K562 (cell line): ENCODE results near the gene SPRED2. TPM values are rescaled to one million over a fixed set of nuclear protein-coding genes. Genes with fewer than 3 reads are reported as not detected.

Source experiments
- ARID4B ChIP-seq: sonication (generic); formaldehyde crosslinking; IDR thresholded peaks from 2 replicates; pipeline ENCODE4 v1.8.0; 2022; ENCODE audit warnings: mild to moderate bottlenecking, missing genetic modification reagents
- BACH1 ChIP-seq: fragments of 200-800 bp; sonication (Bioruptor generic); IDR thresholded peaks from 2 replicates; pipeline ENCODE4 v1.6.1; 2016; ENCODE audit warnings: missing genetic modification characterization, missing compliant biosample characterization
- CBFA2T3 ChIP-seq: fragments of 450-650 bp; IDR thresholded peaks from 2 replicates; pipeline ENCODE4 v1.6.1; 2017
- CBFB ChIP-seq: sonication (generic); formaldehyde crosslinking; IDR thresholded peaks from 2 replicates; pipeline ENCODE4 v1.4.0; 2020; ENCODE audit warnings: mild to moderate bottlenecking, missing genetic modification reagents
- GABPA ChIP-seq: fragments of 200-800 bp; sonication (Bioruptor generic); conservative IDR thresholded peaks from 2 replicates; pipeline ENCODE4 v1.6.1; 2016; ENCODE audit warnings: low read depth, missing genetic modification characterization, missing compliant biosample characterization
- ID3 ChIP-seq, 2 experiments: fragments of 250-450 bp in 1 of 2; fragments of 450-650 bp in 1 of 2; sonication (Bioruptor Pico) in 1 of 2; IDR thresholded peaks; 2 replicates each; pipeline versions ENCODE4 v1.6.1 to v1.8.0; 2016 to 2021; ENCODE audit warnings: mild to moderate bottlenecking in 2 of 2, moderate library complexity in 2 of 2, missing compliant biosample characterization in 1 of 2, missing genetic modification characterization in 1 of 2
- RBFOX2 ChIP-seq: fragments of 200-400 bp; formaldehyde crosslinking; IDR thresholded peaks from 2 replicates; pipeline ENCODE4 v1.6.1; 2017; ENCODE audit warnings: low read depth, mild to moderate bottlenecking, low read length, moderate library complexity
- RBM22 ChIP-seq: fragments of 200-400 bp; formaldehyde crosslinking; IDR thresholded peaks from 2 replicates; pipeline ENCODE4 v1.6.1; 2018; ENCODE audit warnings: low read length, low read depth; ENCODE audit not compliant: poor library complexity, severe bottlenecking
- RNF2 ChIP-seq: sonication (generic); IDR thresholded peaks from 2 replicates; pipeline ENCODE4 v1.6.1; 2016
- SMARCA5 ChIP-seq: fragments of 450-650 bp; IDR thresholded peaks from 2 replicates; pipeline ENCODE4 v1.6.1; 2016
- TAF9B ChIP-seq: fragments of 450-650 bp; IDR thresholded peaks from 2 replicates; pipeline ENCODE4 v1.6.1; 2018; ENCODE audit warnings: mild to moderate bottlenecking; ENCODE audit not compliant: partially characterized antibody
- TBP ChIP-seq: optimal IDR thresholded peaks from 2 replicates; pipeline ENCODE3; 2011; ENCODE audit warnings: low read depth, low read length, improper control_type of control experiment
- TRIM24 ChIP-seq, 2 experiments: fragments of 450-650 bp; IDR thresholded peaks; 2 replicates each; pipeline ENCODE4 v1.6.1; 2016
- ZNF174 ChIP-seq: fragments of 250-450 bp; sonication (Bioruptor Pico); IDR thresholded peaks from 2 replicates; pipeline ENCODE4 v1.4.0; 2020; ENCODE audit warnings: mild to moderate bottlenecking
- ZNF280B ChIP-seq: fragments of 250-450 bp; sonication (Bioruptor Pico); IDR thresholded peaks from 2 replicates; pipeline ENCODE4 v1.5.1; 2021; ENCODE audit warnings: mild to moderate bottlenecking
- ZNF431 ChIP-seq: sonication (generic); formaldehyde crosslinking; IDR thresholded peaks from 2 replicates; pipeline ENCODE4 v1.8.0; 2022; ENCODE audit warnings: mild to moderate bottlenecking, missing genetic modification reagents
- polyA plus RNA-seq, 8 experiments: library from polyadenylated mRNA; depleted of rRNA in 4 of 8; stranded (reverse) in 5 of 8; unstranded in 3 of 8; fragments of >200 nt; fragmentation: Nextera tagmentation in 2 of 8; fragmentation: Illumina TruSeq in 1 of 8; extraction: Ambion mirVana in 2 of 8; extraction: Trizol in 1 of 8; gene quantifications; 2 replicates each; pipeline versions ENCODE4 v1.2.1 to v1.2.3, GENCODE V29; 2011 to 2014; ENCODE audit warnings: inconsistent platforms in 1 of 8, missing spikeins in 1 of 8
- total RNA-seq, 7 experiments: library from RNA; depleted of rRNA in 6 of 7; stranded (reverse); fragments of >200 nt in 6 of 7; fragmentation: Illumina TruSeq in 2 of 7; extraction: Trizol in 2 of 7; gene quantifications; 2 replicates each; pipeline versions ENCODE4 v1.2.1 to v1.2.3, GENCODE V29; 2011 to 2021; ENCODE audit warnings: low replicate concordance in 1 of 7
- TF ChIP-seq, protein P1 (sequence below): fragments of 450-650 bp; formaldehyde crosslinking; IDR thresholded peaks from 2 replicates; pipeline ENCODE4 v1.4.0; 2020; ENCODE audit warnings: mild to moderate bottlenecking, mixed read lengths

Gene SPRED2
- total and polyA plus RNA-seq, 9 of the 15 experiments (the other 6 are each of a cell fraction or from before 2014, with no cell fraction given), result 4.6 to 50.8 (median 14.1) TPM

DNA sequence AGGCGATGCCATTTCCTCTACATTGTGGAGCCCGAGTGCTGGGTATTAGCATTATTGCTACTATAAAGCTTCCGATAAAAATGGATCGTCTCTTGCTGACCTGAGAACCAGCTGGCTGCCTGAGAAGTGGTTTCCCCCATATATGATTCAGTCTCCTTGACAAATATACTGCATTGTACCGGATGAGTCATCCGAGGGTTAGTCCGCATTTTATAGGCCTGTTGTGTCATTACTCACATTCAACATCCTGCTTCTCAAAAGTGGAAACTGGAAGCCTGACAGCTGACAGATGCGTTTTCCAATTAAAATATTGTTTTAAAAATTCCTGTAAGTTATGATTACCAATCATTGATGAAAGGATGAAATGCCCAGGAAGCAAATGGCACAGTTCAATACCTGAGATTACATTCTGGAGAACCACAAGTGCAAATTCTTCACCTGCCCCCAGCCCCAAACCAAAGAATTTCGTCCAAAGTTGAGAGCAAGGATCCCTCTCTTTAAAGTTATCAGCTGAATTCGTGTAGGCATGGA lies 65.7 kb downstream of the SPRED2 start (continued):
- TF ChIP-seq CBFB, result no peak
- TF ChIP-seq ZNF280B, result no peak
- TF ChIP-seq, protein P1, sequence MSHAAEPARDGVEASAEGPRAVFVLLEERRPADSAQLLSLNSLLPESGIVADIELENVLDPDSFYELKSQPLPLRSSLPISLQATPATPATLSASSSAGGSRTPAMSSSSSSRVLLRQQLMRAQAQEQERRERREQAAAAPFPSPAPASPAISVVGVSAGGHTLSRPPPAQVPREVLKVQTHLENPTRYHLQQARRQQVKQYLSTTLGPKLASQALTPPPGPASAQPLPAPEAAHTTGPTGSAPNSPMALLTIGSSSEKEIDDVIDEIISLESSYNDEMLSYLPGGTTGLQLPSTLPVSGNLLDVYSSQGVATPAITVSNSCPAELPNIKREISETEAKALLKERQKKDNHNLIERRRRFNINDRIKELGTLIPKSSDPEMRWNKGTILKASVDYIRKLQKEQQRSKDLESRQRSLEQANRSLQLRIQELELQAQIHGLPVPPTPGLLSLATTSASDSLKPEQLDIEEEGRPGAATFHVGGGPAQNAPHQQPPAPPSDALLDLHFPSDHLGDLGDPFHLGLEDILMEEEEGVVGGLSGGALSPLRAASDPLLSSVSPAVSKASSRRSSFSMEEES (CRISPR knock-in tag), result no peak
- TF ChIP-seq GABPA (tag), result peak; percentile 36; the same call in 1 of the 2 replicates
- peak; percentile 27; the same call in 1 of the 2 replicates for TF ChIP-seq ARID4B
- TF ChIP-seq RNF2, result no peak
- no peak for TF ChIP-seq ID3 (CRISPR knock-in tag; IDR thresholded peaks at IDR 0.05)
- no peak for TF ChIP-seq ID3 (tag; IDR thresholded peaks at IDR 0.05)
- TF ChIP-seq TRIM24 (IDR thresholded peaks at IDR 0.05), result no peak
- peak; percentile 80 for TF ChIP-seq TAF9B
- TF ChIP-seq TBP, result no peak
- 0 out of 2 replicates have a peak, but pooled peaks have one; percentile 3 for TF ChIP-seq RBFOX2
- no peak for TF ChIP-seq SMARCA5
- no peak for TF ChIP-seq RBM22
- TF ChIP-seq CBFA2T3, result peak; percentile 28
- TF ChIP-seq BACH1 (tag), result peak; percentile 61; the same call in 1 of the 2 replicates
- TF ChIP-seq ZNF174 (CRISPR knock-in tag), result no peak
- no peak for TF ChIP-seq ZNF431 (CRISPR knock-in tag)
